ENCODE measurements around the gene TP73.
"Not testable (repeated sequence)": the region's sequence is repeated elsewhere in the genome, so short reads cannot be mapped to it uniquely, and the experiment has no call there.

Gene TP73

DNA sequence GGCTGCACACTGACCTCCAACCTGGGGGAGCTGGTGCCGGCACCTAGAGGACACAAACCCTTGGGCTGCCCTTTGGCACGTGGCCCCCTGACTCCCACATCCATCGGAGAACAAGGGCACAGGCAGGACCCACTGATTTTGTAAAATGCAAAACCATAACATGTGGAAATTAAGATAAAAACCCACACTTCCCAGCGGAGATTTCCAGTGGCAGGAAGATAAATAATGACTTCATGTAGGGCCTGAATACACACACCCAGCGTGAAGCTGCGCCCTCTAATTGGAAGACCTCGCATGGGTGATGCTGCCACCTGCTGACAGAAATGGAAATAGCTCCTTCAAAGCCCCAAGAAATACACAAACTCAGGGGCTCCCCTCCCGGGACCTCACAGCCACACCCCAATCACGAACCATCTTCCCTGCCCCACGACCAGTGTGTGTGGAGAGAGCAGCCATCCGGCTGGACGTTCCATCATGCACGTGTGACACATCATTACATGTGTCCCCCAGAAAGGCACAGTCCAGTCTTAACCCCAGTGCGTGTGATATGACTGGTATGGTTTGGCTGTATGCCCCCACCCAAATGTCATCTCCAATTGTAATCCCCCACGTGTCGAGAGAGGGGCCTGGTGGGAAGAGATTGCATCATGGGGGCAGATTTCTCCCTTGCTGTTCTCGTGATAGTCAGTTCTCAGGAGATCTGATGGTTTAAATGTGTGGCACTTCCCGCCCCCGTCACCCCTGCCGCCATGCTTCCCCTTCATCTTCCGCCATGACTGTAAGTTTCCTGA, 33.2 kb upstream of the TP73 start:
- peak; percentile 73 for DNase-seq (ENCODE audit: low spot score)

DNA sequence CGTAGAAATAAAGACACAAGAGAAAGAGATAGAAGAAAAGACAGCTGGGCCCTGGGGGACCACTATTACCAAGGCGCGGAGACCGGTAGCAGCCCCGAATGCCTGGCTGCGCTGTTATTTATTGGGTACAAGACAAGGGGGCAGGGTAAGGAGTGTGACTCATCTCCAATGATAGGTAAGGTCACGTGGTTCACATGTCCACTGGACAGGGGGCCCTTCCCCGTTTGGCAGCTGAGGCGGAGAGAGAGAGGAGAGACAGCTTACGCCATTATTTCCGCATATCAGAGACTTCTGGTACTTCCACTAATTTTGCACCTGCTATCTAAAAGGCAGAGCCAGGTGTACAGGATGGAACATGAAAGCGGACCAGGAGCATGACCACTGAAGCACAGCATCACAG, 31.6 kb upstream of the TP73 start:
- DNase-seq (ENCODE audit: low spot score): no peak

DNA sequence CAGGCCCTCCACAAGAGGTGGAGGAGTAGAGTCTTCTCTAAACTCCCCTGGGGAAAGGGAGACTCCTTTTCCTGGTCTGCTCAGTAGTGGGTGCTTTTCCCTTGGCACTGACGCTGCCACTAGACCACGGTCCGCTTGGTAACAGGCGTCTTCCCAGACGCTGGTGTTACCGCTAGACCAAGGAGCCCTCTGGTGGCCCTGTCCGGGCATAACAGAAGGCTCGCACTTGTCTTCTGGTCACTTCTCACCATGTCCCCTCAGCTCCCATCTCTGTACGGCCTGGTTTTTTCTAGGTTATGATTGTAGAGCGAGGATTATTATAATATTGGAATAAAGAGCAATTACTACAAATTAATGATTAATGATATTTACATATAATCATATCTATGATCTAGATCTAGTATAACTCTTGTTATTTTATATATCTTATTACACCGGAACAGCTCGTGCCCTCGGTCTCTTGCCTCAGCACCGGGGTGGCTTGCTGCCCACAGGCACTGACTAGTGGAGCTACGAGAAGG, 31.1 kb upstream of the TP73 start:
- DNase-seq (ENCODE audit: low spot score): peak; percentile 46

DNA sequence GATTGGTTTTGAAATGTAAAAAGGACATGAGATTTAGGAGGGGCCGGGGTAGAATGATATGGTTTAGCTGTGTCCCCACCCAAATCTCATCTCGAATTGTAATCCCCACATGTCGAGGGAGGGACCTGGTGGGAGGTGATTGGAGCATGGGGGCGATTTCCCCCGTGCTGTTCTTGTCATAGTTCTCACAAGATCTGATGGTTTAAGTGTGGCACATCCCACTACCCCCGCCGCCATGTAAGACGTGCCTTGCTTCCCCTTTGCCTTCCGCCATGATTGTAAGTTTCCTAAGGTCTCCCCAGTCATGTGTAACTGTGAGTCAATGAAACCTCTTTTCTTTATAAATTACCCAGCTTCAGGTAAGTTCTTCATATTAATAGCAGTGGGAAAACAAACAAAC, 30.2 kb upstream of the TP73 start:
- DNase-seq (ENCODE audit: low spot score): not testable (repeated sequence)

DNA sequence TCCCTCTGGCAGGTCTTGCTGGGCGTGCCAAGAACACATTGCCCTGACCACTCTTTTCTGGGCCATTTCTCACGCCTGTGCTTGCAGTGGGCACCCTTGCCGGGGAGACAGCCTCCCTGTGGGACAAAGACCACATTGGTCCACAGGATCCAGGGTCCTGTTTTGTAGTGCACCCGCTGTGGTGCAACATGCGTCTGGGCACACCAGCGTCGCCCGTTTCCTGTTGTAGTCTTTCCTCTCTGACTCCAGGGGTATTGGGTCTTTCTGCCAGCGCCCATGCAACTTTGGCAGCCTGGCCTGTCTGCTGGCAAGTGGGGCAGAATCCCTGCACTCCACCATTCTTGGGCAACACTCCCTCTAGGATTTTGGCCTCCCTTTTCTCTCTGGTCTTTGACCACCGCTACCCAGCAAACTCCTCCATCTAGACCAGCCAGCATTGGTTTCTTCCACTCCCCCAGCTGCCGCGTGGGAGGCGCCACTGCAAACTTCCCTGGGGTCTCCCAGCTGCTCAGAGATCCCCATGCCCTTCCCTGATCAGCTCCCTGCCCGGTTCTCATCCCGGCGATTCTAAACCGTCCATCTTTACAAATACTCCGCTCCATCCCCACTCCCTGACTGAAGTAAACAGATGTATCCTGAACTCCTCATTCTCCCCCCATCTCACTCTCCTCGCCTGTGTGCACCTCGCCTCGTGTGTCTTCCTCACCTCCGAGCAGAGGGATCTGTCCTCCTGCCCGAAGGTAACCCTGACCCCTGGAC, 28.7 kb upstream of the TP73 start:
- DNase-seq (ENCODE audit: low spot score): no peak

DNA sequence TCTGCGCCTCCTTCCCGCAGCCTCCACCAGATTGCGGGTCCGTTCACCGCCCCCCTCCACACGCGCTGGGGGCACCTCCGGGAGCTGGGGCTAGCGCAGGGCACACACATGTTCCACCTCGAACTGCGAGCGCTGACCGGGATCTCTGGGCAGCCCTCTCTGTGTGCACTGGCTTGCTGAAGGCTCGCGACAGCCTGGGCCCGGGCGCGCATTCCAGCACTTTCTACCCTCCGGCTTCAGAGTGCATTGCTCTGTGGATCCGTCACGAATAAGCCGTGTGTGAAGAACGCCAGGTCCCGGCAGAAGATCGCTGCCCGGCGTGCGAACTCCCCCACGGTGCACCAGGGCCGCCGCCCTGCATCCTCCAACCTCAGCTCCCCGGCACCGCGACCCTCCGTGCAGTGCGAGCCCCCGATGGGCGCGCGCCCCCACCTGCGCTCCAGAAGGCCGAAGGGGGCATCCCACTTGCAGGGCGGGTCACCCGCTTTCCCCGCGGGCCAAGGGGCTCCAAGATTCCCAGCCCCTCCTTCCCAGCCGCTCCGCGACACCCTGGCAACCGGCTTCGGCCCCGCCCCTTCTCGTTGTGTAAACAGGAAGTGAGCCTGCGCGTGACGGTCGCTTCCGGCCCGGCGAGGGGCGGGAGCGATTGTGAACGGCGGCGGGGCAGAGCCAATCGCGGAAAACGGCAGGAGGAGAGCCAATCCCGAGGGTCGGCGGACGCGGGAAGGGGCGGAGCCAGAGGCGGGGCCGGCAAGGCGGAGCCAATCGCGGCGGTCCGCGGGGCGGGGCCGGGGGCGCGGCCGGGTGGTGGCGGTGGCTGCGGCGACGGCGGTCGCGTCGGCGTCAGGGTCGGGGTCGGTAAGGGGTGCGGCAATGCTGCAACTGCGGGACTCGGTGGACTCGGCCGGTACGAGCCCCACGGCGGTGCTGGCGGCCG, 27.8 kb upstream of the TP73 start, which contains the start of gene TPRG1L:
Gene TPRG1L (plus strand): TSS at position 816 of the 937 bp plus-strand sequence. CDS start 58 bp downstream, at position 874.
- DNase-seq (ENCODE audit: low spot score): peak; percentile 96

DNA sequence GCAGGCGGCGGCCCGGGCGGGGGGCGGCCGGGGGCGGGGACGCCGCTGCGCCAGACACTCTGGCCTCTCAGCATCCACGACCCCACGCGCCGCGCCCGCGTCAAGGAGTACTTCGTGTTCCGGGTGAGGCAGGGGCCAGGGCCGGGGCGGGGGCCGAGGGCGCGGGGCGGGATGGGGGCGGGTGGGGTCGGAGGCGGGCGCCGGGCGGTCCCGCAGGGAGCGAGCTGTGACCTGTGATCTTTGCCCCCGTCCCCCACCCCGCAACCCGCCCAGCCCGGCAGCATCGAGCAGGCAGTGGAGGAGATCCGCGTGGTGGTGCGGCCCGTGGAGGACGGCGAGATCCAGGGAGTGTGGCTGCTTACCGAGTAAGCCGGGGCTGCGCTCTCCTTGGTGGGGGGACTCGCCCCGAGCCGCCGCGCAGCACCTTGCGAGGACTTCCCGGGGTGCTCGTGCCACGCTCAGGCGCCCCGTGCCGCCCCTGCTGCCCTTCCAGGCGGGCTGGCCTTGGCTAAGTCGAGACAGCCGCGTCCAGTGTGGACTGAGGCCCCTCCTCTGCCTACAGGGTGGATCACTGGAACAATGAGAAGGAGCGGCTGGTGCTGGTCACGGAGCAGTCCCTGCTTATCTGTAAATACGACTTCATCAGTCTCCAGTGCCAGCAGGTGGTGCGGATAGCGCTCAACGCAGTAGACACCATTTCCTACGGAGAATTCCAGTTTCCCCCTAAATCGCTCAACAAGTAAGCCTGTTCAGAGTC, 27.0 kb upstream of the TP73 start:
- peak; percentile 72 for DNase-seq (ENCODE audit: low spot score)

DNA sequence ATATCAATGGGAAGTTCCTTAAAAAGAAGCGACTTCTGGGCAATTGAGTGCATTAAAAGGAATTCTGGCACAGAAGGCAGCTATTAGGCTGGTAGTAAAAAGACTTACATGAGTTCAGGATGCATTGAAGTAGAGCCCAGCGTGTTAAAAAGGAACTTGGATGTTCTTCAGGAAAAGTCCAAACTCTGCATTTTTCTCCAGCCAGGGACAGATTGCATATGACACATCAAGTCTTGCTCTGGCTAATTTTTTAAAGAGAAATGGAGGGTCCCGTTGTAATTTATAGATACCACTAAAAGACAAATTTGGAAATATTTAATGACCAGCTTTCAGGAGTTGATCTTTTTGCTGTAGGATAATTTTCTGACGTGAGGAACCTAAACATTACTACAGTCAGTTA, 26.3 kb upstream of the TP73 start:
- no peak for DNase-seq (ENCODE audit: low spot score)

DNA sequence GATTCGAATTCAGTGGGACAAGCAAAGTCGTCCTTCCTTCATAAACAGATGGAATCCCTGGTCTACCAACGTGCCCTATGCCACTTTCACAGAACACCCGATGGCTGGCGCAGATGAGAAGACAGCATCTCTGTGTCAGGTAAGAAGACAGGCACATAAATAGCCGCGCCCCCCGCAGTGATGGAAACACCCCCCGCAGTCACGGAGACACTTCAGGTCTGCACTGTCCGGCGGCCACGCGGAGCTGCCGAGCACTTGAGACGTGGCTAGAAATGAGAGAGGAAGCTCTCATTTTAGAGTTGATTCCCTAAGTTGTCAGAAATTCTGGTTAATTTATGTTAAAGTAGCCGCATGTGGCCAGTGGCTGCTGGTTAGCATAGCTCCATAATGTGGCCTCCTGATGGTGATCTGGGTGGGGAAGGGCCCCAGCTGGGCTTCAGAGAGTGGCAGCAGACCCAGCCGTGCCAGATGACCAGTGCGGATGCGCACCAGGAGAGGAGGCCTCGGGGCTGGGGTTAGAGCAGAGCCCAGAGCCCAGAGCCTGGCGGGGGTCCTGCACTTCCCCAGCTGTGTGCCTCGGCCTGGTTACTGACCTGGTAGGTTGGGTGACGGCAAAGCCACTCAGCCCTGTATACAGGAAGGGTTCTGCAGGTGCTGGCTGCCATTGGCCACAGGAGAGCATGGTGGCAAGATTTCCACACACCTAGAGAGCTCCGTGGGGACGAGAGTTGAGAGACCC, 24.6 kb upstream of the TP73 start:
- no peak for DNase-seq (ENCODE audit: low spot score)

DNA sequence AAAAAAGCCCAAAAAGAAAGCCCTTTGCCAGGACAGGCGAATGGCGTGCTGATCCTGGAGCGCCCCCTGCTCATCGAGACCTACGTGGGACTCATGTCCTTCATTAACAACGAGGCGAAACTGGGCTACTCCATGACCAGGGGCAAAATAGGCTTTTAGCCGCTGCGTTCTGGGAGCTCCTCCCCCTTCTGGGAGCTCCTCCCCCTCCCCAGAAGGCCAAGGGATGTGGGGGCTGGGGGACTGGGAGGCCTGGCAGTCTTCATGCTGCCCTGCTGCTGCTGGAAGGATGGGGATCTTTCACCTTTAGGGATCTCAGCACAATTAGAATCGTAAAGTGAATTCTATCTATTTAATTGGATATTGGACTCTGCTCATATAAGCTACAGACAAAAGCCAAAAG, 23.9 kb upstream of the TP73 start:
- no peak for DNase-seq (ENCODE audit: low spot score)

DNA sequence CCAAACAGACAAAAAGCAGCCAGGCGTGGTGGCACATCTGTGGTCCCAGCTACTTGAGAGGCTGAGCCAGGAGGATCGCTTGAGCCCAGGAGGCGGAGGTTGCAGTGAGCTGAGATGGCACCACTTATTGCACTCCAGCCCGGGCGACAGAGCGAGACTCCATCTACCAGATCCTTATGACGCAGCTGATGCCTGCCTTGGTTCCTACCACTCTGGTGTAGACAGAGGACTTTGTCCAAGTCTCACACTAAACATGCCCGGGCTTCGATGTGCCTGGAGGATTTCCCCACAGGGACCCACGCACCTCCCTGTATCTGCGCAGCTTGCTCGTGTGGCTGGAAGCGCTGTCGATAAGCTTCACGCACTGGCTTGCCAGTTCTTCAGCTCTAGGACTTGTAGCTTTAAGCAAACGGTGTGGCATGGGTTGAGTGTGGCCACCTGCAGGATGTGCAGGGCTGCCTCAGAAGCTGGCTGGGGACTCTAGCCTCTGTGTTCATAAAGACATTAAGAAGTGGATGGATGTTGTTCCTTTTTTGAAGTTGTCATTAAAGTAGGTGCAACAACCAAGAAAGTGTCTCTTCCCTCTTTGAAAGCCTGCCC, 22.7 kb upstream of the TP73 start:
- no peak for DNase-seq (ENCODE audit: low spot score)

DNA sequence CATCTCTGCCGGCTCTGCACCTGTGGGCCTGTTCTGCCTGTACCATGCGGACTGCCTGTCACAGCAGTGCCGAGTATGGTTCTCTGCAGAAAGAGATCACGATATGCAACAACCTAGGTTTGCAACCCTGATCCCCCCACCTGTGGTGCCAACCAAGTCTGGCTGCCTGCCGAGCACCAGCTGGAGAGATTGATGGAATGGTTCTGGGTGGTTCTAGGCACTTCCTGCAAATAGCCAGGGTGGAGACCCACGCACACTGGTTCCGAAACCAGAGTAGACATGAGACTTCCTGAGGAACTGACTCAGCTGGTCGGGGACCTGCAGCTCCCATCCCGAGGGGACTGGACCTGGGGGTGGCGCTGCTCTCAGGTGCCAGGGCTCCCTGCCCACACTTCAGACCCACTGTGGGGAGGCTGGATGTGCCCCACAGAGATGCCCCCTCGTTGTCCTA, 22.1 kb upstream of the TP73 start:
- DNase-seq (ENCODE audit: low spot score): no peak

DNA sequence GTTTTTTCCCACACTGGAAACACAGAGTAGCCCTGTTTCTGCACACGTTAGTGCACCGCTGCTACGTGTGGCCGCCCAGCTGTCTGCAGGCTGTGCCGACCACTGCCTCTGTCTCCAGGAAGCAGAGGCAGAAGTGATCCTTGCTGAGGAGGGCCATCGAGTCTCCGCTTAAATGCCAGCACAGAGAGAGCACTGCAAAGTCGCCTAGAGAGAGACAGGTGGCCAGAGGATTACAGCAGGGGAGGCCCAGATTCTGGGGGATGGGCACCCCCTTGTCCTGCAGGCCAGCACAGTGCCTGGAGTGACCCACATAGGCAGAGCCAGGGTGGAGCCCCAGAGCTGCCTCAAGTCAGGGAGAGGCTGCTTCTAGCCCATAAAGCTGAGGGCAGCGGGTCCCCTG, 21.4 kb upstream of the TP73 start:
- no peak for DNase-seq (ENCODE audit: low spot score)

DNA sequence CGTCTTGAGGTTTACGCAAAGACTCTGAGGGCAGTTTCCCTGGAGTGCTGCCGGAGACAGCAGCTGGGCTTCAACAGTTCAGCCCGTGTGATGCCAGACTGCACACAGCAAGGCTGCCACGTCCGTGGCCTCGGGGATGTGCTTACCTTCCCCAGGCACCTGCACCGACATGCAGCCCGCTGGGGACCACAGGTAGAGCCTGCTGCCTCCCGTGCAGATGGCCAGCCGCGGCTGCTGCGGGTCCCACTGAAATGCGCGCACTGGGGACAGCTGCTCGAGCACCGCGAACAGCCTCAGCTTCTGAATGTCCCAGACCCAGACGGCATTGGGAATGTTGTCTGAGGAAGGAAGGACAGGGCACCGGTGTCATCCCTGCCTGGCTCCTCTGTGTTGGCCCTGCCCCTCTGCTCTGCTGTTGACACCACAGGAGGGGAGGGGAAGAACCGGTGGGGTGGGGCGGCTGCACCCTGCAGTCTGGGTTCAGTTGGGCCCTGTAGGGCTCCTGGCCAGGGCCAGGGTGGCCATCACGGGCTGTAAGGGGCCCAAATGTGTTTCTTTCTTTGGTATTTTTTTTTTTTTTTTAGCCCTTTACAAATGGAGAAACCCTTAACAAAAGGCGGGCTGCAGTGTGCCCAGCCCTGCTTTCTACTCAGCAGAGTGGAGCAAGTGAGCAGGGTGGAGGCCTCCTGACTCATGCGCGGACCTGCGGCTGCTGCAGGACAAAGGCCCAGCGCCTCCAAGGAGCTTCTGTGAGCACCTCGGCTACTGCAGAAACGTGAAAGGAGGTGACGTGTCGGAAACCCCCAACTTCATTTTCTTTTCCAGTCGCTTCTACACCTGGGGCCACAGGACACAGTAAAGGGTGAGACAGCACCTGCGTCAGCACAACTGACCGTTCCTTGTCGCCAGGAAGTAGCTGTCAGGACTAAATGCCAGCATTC, 20.7 kb upstream of the TP73 start:
- no peak for DNase-seq (ENCODE audit: low spot score)

DNA sequence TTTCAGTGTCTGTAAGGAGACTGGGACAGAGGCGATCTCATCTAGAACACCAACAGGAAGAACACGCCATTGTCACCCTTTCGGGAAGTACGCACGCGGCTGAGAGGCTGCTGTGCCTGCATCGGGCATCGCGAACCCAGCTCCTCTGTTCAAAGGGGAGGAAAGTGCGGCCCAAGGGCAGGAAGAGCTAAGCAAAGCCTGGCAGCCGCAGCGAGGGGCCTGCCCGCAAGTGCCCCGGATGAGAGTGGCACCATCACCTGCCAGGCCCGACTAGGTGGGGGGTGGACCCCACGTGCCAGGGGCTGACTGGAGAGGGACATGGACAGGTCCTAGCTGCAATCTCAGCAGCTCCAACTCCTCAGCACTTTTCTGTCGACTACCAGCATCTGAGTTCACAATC, 20.0 kb upstream of the TP73 start:
- DNase-seq (ENCODE audit: low spot score): no peak

DNA sequence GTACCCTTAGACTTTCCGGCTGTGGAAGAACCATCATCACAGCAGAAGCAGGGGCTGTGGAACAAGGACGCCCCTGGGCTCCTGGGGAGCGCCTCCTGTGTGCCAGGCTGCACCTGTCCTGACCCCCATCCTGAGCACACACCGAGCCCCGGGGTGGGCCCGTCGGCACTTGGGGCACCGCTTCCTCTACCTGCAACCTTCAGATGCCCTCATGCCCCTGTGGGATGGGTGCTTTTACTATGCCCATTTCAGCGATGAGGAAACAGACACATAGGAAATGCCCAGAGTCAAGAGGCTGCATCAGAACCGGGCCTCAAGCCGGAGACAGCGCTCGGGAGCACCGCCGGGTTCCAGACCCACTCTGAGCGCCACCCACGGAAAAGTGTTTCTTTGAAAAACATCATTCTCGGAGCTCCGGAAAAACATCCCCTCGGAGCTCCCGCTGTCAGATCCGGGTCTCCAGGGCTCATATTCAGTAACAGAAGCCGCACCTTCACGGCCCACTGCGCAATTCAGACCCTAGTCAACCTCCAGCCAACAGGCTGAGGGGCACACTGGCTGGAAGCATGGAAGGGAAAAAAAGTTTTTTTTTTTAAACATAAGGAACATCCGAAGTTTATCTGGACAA, 19.5 kb upstream of the TP73 start:
- DNase-seq (ENCODE audit: low spot score): no peak

DNA sequence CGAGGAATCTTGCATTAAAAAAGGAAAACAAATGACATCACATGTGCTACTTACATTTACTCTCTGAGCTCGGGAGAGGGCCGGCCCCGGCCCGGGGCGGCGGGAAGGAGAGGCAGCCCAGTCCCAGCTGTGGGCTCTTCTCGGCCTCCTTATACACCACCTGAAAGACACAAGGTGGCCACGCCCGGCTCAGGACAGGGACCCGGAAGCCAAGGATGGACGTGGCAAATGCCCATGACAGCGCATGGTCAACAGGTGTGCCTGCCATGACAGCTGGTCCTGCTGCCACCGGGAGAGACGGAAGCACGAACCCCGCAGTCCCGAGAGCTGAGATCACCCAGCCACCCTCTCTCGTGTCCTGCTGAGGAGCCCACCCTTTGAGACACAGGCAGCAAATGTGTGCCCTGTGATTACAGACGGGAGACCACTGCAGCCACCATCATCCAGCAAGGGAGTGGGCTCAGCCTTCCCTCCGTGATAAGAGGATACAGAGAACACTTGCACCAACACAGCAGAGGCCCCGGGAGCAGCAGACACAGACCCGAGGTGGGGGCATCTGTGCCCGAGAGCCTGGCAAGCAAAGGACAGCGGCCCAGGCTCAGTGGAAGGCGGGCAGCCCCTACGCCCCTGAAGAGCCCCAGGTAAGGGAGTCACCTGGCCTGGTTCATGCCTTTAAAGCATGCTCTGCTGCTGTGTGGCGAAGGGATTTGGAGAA, 18.8 kb upstream of the TP73 start:
- no peak for DNase-seq (ENCODE audit: low spot score)
